GM10266 (cell line): ENCODE data around the gene ENTPD1.

Source experiments
- DNase-seq: peaks from one replicate; pipeline ENCODE4 v3.0.0; 2012; ENCODE audit errors: extremely low spot score
- TF ChIP-seq, protein P1 (sequence below): IDR thresholded peaks from 2 replicates; pipeline ENCODE4 v1.5.1; 2012; ENCODE audit warnings: mild to moderate bottlenecking, low read depth; ENCODE audit not compliant: control insufficient read depth, insufficient read depth; ENCODE audit errors: missing control alignments

The ENTPD1 gene

DNA sequence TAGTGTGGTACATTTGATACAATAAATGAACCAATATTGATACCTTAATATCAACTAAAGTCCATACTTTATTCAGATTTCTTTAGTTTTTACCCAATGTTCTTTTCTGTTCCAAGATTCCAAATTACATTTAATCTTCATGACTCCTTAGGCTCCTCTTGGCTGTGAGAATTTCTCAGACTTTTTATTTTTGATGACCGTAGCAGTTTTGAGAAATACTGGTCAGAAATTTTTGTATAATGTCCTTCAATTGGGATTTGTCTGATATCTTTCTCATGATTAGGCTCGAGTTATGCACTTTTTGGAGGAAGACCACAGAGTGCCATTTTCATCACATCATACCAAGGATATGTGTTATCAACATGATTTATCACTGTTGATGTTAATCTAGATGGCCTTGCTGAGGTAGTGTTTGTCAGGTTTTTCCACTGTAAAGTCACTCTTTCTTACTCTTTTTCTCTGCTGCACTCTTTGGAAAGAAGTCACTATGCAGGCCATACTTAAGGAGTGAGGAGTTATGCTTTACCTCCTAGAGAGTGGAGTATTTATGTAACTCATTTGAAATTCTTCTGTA lies 12.9 kb upstream of the ENTPD1 start:
- TF ChIP-seq, protein P1, sequence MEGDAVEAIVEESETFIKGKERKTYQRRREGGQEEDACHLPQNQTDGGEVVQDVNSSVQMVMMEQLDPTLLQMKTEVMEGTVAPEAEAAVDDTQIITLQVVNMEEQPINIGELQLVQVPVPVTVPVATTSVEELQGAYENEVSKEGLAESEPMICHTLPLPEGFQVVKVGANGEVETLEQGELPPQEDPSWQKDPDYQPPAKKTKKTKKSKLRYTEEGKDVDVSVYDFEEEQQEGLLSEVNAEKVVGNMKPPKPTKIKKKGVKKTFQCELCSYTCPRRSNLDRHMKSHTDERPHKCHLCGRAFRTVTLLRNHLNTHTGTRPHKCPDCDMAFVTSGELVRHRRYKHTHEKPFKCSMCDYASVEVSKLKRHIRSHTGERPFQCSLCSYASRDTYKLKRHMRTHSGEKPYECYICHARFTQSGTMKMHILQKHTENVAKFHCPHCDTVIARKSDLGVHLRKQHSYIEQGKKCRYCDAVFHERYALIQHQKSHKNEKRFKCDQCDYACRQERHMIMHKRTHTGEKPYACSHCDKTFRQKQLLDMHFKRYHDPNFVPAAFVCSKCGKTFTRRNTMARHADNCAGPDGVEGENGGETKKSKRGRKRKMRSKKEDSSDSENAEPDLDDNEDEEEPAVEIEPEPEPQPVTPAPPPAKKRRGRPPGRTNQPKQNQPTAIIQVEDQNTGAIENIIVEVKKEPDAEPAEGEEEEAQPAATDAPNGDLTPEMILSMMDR: no peak
- no peak for DNase-seq

DNA sequence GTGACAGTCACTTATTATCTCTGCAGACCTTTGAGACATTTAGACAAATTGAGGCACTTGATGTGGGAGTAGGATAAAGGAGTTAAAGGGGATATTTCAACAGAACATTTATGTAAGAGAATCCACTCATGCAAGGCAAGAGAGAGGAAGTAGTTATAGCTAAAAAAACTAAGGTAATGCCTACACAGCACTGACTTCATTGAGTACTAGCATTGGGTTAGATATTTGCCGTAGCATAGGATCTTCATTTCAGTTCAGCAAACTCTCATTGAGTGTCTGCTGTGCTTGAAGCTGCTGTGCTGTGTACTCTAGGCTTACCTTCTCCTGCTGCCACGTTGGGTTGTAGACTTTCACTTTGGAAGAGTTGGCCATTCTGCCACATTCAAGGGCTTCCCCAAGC lies 10.5 kb upstream of the ENTPD1 start:
- DNase-seq: no peak
- TF ChIP-seq, protein P1: no peak

DNA sequence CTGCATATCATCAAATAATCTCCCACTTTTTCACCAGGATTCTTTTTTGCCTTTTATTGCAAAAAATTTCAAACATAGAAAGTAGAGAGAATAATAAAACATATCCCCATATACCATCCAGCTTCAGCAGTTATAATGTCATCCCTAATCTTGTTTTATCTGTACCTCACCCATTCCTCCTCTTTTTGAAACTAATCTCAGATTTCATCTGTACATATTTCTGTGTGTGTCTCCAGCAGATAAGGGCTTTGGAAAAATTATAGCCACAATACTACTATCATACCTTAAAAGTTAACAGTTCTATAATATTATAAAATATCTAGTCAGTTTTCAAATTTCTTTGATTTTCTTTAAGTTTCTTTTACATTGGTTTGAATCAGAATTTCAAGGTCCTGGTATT lies 7.6 kb upstream of the ENTPD1 start:
- TF ChIP-seq, protein P1: no peak
- no peak for DNase-seq

DNA sequence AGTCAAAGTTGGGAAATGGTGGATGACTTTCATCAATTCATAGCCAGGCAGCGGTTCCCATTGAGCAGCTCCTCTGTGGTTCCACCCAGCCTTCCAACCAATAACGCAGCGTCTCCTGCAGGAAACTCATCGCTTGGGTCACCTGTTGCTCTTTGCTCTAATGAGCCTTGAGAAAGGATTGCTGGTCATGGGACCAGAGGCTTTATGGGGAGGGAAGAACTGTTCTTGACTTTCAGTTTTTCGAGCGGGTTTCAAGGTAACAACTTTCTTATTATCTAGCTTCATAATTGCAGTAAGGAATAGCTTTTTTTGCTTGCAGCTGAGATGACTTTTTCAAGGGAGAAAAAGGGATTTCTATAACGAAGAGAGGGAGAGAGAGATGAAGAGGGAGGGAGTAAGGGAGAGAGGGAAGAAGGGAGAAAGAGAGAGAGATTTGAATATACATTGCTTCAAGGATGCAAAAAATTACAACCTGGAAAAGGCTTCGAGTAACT lies 405 bp upstream of the ENTPD1 start:
- peak; percentile 62 for DNase-seq
- TF ChIP-seq, protein P1: no peak

DNA sequence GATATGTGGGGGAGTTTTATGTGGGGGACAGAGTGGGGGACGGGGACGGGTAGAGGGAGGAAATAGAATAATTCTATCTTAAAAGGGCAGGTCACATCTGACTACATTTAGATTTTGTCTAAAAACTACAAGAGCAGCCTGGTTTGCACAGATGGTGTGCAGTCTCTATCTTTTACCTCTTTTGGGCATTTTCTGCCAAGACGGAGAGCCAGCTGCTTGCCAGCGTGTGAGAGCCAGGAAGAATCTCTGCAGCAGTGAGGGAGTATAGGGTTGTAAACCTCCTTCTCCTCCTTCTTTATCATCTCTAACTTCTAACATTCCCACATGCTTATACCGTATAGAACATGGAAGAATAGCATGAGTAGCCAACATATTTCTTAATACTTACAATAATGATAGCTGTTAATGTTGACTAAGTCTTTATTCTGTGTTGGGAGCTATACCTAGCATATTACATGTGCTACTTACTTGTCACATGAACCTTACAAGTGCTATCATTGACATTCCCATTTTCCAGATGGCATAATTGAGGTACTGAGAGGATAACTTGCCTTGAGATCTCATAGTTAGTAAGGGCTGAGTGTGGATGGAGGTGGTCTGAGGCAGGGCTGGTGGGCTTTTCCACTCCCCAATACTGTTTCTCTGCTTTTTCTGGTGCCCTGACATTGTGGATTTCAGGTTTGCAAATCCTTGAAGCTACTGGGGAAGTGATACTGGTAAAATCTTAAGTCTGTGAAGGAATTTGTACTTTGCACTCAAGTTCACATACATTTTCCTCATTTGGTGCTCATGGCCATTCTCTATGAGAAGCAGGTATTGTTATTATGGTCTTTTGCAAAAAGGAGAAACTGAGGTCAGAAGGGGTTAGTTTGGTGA lies 1.1 kb downstream of the ENTPD1 start:
- TF ChIP-seq, protein P1: no peak
- DNase-seq: no peak

DNA sequence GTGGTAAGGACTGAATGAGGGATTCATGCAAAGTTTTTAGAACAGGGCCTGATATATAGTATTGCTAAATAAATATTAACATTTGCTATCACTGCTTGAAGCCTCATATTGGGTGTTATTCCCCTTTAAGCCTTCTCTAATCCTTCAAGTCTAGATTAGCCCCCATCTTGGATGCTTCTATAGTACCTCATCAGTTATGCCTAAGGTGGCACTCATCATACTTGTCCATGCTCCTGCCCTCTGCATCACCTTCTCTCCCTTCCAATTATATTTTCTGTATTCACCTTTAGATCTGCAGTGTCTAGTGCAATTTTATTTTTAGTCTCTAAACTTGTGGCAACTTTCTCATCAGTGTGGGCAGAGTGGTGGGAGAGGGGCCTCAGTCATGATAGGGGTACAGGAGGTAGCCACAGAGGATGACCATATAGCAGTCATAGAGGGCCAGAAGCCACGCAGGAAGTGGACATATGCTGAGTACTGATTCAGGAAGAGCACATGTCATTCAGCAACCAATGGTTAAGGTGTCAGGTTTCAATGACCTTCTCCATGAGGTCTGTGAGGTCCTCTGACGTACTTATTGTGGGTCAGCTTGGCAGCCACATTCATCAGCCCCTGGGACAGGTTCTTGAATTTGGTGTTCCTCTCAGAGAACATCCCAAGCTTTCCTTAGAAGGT lies 2.5 kb downstream of the ENTPD1 start:
- peak; percentile 44 for DNase-seq
- TF ChIP-seq, protein P1: no peak

DNA sequence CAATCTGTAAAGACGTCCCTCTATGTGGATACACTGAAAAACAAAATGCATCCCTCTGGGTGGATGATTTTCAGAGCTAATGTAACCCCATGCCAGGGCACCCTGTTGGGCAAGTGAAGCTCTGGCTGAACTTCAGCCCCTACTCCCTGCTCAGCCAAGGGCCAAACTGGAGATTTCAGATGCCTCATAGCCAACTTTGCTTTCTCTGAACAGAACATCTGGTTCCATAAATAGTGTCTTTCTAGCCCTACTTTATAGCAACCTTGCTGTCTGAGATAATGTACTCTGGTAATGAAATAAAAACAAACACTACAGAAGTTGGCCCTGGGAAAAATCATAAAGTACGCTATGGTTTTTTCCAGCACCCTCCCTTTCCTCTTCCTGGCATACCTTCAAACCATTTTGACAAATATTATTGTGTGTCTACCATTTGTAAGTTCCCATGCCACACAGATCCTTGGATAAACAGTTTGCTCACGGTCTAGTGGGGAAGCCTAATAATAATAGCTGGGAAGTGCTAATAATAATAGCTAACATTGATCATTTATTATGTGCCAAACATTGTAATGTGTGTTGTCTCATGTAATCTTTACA lies 3.4 kb downstream of the ENTPD1 start:
- TF ChIP-seq, protein P1: no peak
- no peak for DNase-seq
